GM21367 (cell line): ENCODE results near the gene DRAP1.
"Not testable (repeated sequence)": the region's sequence is repeated elsewhere in the genome, so short reads cannot be mapped to it uniquely, and the experiment has no call there.

Experiments
- ATAC-seq: cut with Tn5 transposase; IDR thresholded peaks from one replicate; pipeline ENCODE4 v1.9.1; 2021; ENCODE audit not compliant: unreplicated experiment

Gene DRAP1

DNA sequence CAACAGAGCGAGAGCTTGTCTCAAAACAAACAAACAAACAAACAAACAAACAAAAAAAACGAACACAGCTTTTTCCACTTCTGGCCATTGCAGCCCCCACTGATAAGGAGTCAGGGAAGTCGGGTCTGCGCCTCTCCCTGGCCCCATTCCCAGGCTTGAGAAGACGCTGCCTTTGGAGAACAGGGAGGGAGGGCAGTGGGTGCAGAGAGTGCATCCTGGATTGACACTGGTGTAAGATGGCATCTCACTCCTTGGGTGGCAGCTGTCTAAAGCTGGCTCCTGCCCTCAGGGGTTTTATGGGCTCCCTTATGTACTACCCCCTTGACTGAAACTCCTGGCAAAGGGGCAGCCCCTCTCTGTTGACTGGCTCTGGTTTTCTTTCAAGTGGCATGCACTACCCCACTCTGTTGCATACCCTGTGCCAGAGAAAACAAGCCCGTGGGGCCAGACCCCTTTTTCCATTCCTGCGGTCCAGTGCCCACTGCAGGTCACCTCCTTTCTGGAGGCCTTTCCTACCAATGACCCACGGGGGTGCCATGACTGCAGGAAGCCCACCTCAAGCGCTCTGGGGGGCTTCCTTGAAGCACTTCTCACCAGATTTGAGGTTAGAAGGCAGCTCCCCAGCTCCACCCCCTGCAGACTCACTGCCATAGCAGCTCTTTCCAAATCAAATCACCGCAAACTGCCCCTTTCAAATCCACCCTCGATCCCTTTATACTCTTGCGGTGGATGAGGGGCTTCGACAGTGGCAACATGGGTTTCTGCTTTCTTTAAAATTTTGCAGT lies 12.7 kb downstream of the DRAP1 start:
- no peak for ATAC-seq

DNA sequence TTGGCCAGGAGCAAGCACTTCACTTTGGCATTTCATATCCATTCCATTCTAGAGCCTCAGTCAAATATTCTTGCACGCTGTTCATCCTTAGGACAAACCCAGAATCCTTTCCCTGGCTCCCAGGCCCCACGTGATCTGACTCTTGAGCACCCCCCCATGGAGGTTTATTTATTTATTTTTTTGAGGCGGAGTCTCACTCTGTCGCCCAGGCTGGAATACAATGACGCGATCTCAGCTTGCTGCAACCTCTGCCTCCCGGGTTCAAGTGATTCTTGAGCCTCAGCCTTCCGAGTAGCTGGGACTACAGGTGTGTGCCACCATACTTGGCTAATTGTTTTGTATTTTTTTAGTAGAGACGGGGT lies 13.3 kb downstream of the DRAP1 start:
- ATAC-seq, result no peak

DNA sequence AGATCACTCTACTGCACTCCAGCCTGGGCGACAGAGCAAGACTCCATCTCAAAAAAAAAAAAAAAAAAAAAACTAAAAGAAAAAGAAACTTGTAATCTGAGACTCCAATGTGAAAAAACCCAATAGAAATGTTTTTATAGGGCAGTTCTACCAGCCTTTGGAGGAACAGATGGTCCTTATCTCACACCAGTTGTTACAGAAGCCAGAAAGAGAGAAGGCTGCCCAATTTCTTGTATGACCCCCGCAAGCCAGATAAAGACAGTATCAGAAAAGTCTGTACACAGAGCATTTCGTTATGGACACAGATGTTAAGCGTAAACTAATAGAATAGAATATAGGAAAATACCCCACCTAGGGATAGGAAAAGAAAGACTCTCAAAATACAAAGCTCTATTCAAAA lies 14.8 kb downstream of the DRAP1 start:
- no peak for ATAC-seq

DNA sequence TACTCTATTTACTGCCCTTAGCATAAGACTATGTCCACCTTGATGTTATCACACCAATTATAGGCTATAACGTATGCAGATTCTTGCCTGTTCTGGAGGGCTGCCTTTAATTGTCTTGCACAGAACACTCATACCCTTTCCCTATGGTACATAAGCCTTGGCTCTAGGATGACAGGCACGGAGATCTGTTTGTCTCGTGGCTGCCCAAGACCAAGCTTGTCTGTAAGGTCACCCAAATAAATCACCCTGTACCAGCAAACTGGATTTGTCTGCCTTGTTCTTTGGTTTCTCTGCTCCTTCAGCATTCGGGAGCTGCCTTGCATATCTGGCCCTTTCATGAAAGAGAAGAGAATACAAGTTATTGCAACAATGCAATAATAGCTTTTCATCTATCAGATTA lies 18.5 kb downstream of the DRAP1 start:
- no peak for ATAC-seq

DNA sequence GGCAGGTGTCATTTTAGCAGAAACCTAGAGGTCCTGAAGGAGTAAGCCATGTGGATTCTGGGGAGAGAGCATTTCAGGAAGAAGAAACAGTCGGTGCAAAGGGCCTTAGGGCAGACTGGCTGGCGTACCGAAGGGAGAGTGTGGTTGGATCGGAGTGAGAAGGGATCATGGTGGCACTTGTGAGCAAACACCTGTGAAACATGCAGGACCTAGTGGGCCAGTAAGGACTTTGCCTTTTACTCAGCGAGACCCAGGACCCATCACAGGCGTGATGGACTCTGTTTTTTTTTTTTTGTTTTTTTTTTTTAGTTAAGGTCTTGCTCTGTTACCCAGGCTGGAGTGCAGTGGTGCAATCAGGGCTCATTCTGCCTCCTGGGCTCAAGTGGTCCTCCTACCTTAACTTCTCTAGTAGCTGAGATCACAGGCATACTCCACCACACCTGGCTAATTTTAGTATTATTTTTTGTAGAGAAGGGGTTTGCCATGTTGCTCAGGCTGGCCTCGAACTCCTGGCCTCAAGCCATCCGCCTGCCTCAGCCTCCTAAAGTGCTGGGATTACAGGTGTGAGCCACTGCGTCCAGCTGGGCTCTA lies 22.6 kb downstream of the DRAP1 start:
- ATAC-seq, result no peak

DNA sequence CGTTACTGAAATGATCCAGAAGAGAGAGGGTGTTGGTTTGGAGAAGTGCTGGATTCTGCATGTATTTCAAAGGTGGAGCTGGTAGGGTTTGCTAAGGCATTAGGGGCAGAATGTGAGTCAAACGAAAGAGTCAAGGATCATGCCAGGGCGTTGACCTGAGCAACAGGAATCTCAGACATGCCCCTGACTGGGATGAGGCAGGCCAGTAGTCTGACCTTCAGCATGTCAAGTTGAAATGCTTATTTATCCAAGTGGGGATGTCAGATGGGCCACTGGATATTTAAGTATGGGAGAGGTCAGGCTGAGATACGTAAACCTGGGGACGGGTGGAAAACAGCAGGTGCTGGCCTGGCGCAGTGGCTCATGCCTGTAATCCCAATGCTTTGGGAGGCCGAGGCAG lies 23.3 kb downstream of the DRAP1 start:
- ATAC-seq, result no peak

DNA sequence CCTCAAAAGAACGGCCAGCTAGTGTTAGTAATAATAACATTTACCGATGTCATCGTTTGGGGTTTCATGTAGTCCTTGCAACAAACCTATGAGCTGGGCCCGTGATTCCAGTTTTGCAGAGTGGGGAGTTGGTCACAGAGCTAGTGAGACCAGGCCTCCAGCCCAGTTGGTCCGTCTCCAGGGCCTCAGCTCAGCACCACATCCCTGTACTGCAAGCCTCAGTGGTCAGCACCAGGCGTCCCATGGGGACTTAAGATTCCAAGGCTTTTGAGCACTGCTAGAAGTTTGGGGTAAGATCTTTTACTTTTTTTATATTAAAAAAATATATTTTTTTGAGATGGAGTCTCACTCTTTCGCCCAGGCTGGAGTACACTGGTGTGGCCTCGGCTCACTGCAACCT lies 25.0 kb downstream of the DRAP1 start:
- ATAC-seq, result no peak

DNA sequence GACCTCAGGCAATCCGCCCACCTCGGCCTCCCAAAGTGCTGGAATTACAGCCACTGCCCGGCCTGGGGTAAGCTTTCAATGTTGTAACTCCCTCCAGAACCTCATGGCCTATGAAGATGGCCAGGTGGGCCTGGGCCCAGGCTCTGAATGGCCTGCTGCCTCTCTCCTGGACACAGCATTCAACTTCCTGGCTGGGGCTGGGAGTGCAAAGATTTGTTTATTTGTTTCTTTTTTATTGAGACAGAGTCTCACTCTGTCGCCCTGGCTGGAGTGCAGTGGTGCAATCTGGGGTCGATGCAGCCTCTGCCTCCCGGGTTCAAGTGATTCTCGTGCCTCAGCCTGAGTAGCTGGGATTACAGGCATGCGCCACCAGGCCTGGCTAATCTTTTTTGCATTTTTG lies 25.5 kb downstream of the DRAP1 start:
- no peak for ATAC-seq

DNA sequence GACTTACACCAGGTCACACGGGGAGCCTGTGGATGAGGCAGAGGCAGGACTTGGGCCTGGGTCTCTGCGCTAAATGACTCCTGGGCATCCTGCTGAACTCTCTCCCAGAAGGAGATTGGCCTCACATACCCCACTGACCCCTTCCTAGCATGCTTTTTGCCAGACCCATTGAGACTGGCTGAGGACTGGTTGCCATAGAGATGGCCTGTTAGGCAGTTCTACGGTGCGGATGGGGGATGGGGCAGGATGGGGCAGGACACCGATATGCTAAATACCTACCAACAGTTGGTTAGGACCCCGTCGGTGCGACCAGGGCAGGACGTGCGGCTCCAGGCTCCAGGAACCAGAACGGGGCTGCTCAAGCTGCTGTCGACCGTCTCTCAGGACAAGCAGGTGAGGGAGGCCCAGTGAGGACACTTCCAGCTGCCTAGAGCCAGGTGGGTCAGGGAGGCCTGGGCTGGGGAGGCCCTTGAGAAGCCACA lies 26.2 kb downstream of the DRAP1 start, which contains the start of gene TSGA10IP:
TSGA10IP (plus strand) TSS at position 51 of the 482 bp plus-strand sequence; CDS start at position 247, 196 bp downstream.
- ATAC-seq, result no peak

DNA sequence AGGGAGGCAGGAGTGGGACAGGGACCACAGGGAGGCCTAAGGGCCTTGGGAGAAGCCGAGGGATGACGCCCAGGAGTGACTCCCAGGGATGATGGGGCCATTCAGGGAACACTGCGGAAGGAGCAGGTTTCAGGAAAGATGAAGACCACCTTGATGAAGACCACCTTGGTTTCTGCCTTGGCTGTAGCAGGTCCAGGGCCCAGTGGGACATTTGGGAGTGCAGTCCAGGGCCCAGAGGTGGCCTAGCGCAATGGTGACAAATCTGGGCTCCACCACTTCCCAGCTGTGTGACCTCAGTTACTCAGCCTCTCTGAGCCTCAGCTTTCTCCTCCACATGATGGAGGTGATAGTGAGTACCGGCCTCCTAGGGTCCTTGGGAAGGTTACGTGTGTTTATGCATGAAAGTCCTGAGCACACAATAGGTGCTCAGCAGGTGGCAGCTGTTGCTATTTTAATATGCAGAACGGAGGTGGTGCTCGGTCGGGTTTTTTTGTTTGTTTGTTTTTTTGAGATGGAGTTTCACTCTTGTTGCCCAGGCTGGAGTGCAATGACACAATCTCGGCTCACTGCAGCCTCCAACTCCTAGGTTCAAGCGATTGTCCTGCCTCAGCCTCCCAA lies 26.8 kb downstream of the DRAP1 start:
- no peak for ATAC-seq

DNA sequence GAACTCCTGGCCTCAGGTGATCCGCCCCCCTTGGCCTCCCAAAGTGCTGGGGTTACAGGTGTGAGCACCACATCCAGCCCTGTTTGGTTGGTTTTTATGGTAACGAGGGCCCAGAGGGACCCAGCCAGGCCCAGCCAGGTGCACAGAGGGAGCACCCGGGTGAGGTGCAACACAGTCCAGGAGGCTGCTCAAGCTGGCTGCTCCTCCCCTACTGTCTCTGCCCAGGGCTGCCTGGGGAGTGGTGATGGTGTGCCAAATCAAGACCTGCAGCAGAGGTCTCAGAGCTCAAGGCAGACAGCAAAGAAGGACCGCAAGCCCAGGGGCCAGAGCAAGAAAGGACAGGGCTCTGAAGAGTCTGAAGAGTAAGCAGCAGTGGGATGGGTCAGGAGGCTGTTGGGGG lies 27.4 kb downstream of the DRAP1 start:
- ATAC-seq, result no peak

DNA sequence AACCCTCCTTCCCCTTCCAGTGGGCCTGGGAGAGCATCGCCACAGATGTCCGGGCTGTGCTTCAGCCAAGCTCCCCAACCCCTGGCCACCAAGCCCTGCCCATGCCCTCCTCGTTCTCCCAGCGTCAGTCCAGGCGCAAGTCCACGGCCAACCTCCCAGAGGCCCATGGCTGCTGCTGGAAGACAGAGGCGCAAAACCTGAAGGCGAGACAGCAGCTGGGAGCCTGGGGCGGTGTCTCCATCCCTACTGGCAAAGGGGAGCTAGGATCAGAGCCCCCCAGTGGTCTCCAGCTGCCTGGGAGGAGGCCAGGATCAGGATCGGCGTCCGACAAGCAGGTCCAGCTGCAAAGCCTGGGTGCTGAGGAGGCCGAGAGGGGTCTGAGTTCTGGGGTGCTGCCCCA lies 27.9 kb downstream of the DRAP1 start:
- ATAC-seq, result no peak

DNA sequence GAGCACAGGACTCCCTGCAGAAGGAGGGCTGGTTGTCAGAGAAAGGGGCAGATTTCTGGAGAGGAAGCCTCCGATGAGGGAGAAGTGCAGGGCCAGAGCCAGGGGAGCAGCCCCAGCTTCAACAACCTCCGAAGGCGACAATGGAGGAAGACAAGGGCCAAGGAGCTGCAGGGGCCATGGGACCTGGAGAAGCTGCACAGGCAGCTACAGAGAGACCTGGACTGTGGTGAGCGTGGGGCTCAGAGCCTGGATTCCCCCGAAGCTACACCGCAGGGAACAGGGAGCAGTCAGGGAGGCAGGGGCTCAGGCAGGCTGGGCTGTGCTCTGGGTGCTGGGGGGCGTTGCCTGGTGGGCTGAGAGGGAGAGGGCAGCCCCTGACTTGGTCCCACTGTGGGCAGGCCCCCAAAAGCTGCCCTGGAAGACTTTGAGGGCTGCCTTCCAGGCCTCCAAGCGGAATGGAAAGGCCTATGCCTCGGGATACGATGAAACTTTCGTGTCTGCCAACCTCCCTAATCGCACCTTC lies 28.4 kb downstream of the DRAP1 start:
- ATAC-seq, result no peak

DNA sequence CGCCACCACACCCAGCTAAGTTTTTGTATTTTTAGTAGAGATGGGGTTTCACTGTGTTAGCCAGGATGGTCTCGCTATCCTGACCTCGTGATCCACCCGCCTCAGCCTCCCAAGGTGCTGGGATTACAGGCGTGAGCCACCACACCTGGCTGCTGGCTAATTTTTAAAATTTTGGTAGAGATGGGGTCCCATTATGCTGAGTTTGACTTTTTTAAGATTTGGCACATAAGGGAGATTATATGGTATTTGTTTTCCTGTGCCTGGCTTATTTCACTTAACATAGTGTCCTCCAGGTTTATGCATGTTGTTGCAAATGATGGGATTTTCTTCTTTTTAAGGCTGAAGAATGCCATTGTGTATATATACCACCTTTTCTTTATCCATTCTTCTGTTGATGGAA lies 31.5 kb downstream of the DRAP1 start:
- ATAC-seq, result not testable (repeated sequence)

DNA sequence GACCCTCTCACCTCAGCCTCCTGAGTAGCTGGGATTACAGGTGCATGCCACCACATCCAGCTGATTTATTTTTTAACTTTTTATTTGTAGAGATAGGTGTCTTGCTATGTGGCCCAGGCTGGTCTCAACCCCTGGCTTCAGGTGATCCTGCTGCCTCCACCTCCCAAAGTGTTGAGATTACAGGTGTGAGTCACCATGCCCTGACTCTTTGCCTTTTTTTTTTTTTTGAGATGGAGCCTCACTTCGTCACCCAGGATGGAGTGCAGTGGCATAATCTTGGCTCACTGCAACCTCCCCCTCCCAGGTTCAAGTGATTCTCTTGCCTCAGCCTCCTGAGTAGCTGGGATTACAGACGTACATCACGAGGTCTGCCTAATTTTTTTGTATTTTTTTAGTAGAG lies 32.4 kb downstream of the DRAP1 start:
- ATAC-seq, result not testable (repeated sequence)

DNA sequence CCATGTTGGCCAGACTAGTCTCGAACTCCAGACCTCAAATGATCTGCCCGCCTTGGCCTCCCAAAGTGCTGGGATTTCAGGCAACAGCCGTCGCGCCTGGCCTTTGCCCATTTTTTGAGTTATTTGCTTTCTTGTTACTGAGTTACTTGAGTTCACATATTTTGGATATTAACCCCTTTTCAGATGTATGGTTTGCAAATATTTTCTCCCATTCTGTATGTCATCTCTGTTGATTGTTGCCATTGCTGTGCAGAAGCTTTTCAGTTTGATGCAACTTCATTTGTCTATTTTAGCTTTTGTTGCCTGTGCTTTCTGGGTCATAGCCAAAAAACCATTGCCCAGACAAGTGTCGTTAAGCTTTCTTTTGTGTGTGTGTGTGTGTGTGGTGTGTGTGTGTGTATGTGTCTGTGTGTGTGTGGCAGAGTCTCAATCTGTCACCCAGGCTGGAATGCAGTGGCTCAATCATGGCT lies 32.9 kb downstream of the DRAP1 start:
- ATAC-seq, result no peak

DNA sequence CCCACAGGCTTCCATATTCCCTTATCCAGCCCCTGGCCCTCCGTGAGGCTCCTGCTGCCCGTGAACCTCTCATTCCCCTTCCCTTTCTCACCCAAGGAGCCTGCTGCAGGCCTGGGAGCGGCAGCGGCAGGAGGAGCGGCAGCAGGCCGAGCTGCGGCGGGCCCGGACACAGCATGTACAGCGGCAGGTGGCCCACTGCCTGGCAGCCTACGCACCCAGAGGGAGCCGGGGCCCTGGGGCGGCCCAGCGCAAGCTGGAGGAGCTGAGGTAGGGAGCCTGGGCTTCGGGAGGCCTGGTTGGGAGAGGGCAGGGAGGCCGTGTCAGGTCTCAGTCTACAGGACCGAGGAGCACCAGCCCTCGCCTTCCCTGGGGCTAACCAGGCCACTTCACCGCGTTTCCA lies 34.2 kb downstream of the DRAP1 start:
- no peak for ATAC-seq

DNA sequence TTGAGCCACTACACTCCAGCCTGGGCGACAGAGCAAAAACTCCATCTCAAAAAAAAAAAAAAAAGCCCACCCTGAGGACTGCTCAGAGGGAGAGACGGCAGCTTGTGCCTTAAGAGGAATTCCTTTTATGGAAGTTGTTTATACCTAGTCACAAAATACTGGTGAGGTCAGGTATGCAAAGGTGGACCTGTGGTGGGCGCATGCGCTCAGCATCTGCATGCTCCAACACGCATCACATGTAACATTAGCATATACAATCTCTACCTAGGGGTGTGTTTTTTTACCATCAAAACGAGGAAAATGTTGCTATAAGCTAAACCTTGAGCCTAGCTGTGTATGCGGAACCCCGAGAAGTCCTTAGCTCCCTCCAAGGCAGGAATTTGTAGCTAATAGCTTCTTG lies 35.5 kb downstream of the DRAP1 start:
- ATAC-seq, result no peak

DNA sequence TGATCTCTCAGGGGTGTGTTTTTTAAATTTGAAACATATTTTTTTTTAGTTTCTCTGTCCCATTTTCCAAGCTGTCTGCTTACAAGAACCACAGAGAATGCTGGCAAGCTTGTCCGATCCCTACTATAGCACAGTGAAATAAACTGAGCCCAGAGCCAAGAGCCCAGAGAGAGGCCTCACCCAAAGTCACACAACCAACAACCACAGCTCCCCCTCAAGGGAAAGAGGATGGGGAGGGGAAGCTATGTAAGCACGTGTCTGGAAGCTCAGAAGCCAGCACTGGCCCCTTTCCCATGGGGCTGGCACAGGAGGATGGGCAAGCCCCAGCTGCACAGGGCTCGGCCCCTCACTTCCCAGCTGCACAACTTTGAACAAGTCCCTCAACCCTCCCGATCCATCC lies 39.1 kb downstream of the DRAP1 start:
- no peak for ATAC-seq

DNA sequence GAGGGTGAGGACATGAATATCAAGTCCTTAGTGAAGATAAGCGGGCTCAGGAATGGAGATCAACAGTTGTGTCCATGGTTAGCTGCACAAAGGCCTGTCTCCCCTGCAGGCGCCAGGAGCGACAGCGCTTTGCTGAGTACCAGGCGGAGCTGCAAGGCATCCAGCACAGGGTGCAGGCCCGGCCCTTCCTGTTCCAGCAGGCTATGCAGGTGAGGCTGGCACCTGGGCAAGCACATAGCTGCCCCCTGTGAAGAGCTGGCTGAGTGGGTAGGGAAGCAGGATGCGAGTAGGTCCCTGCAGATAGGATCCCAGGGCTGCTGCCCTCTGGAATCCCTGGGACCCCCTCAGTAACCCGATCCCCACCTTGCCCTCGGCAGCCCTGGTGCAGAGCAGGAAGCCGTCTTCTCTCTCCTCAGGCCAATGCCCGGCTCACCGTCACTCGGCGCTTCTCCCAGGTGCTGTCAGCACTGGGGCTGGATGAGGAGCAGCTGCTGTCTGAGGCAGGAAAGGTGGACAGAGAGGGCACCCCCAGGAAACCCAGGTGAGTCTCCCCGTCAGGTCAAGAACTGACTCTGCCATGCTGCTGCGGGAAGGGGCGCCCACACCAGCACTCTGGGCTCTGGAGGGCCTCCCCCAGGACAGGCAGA lies 39.7 kb downstream of the DRAP1 start:
- no peak for ATAC-seq

DNA sequence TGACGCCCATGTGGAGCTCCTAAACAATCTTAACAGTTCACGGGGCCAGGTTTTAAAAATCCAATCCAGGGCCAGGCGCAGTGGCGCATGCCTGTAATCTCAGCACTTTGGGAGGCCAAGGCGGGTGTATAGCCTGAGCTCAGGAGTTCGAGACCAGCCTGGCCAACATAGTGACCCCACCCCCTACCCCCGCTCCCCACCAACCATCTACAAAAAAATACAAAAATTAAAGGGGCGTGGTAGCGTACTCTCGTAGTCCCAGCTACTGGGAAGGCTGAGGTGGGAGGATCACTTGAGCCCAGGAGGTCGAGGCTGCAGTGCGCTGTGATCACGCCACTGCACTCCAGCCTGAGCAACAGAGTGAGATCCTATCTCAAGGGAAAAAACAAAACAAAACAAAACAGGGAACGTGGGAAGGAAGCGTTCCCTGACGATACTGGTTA lies 41.6 kb downstream of the DRAP1 start:
- ATAC-seq, result no peak
